Natural killer cell (primary cell): ENCODE data around the gene DOCK9. TPM values are rescaled to one million over a fixed set of nuclear protein-coding genes. Genes with fewer than 3 reads are reported as not detected.

ENCODE experiments used
- ATAC-seq, 3 donors: fragments of 150-1000 bp in 2 of 3; fragments of 200-7000 bp in 1 of 3; cut with Tn5 transposase; 1 replicate in 1 of 3; 2 replicates in 2 of 3; pipeline ENCODE4 v1.10.0; 2021; ENCODE audit warnings: mild to moderate bottlenecking in 2 of 3, moderate library complexity in 2 of 3
- DNase-seq, 2 donors: peaks; one replicate each; pipeline versions ENCODE4 v3.0.0 to v3.0.0-alpha.2; 2013 to 2021; ENCODE audit warnings: mixed read lengths in 1 of 2
- H3K27ac ChIP-seq: one replicate; pipeline ENCODE4 v1.5.1; 2013; ENCODE audit warnings: mild to moderate bottlenecking, low read length
- H3K27me3 ChIP-seq: one replicate; pipeline ENCODE4 v1.6.1; 2013; ENCODE audit warnings: low read length; ENCODE audit not compliant: control insufficient read depth, insufficient read depth
- H3K36me3 ChIP-seq: one replicate; pipeline ENCODE4 v1.6.1; 2013; ENCODE audit warnings: low read length; ENCODE audit not compliant: control insufficient read depth, insufficient read depth
- H3K4me1 ChIP-seq: one replicate; pipeline ENCODE4 v1.6.1; 2013; ENCODE audit warnings: low read length; ENCODE audit not compliant: control insufficient read depth, insufficient read depth
- H3K4me3 ChIP-seq: one replicate; pipeline ENCODE4 v1.5.1; 2013; ENCODE audit warnings: low read length
- H3K9me3 ChIP-seq: one replicate; pipeline ENCODE4 v1.6.1; 2013; ENCODE audit warnings: low read length; ENCODE audit not compliant: control insufficient read depth, insufficient read depth
- H3K27ac Mint-ChIP-seq, 2 donors: one replicate each; pipeline ENCODE4 v1.8.0; 2022; ENCODE audit warnings: mild to moderate bottlenecking in 2 of 2, mixed read lengths in 2 of 2, moderate library complexity in 1 of 2
- H3K27me3 Mint-ChIP-seq, 2 donors: one replicate each; pipeline ENCODE4 v1.8.0; 2022; ENCODE audit warnings: low read depth in 2 of 2, mixed read lengths in 2 of 2
- H3K36me3 Mint-ChIP-seq: one replicate; pipeline ENCODE4 v1.8.0; 2022; ENCODE audit warnings: mixed read lengths
- H3K4me1 Mint-ChIP-seq, 2 donors: one replicate each; pipeline ENCODE4 v1.8.0; 2022; ENCODE audit warnings: mixed read lengths in 2 of 2
- H3K4me3 Mint-ChIP-seq: one replicate; pipeline ENCODE4 v1.8.0; 2022; ENCODE audit warnings: mild to moderate bottlenecking, moderate library complexity, mixed read lengths
- H3K9me3 Mint-ChIP-seq, 2 donors: one replicate each; pipeline ENCODE4 v1.8.0; 2022; ENCODE audit warnings: mixed read lengths in 2 of 2
- WGBS: methylation state at CpG from one replicate; pipeline ENCODE4 v1.1.7; 2013; ENCODE audit warnings: missing lambda C conversion rate; ENCODE audit not compliant: insufficient coverage; 5-methylcytosine and 5-hydroxymethylcytosine counted together
- intact Hi-C: fragments of 100-400 bp; cut with micrococcal nuclease; formaldehyde crosslinking; loops from one replicate; pipeline ENCODE4 v1.14.2; 2022
- total RNA-seq, 4 donors: library from RNA; stranded (reverse); fragments of 120-200 nt in 1 of 4; gene quantifications; one replicate each; pipeline versions ENCODE4 v1.2.3 to v1.2.4, GENCODE V29; 2013 to 2022
- TF ChIP-seq, protein P1 (sequence below): fragments of 200-600 bp; IDR thresholded peaks from one replicate; pipeline ENCODE4 v1.8.0; 2022; ENCODE audit warnings: antibody characterized with exemption

The DOCK9 gene
- total RNA-seq, 3 donors from 2014 or later (not counting 1 experiment from before 2014, with no cell fraction given), result 31.5 to 42.5 (median 40.9) TPM

DNA sequence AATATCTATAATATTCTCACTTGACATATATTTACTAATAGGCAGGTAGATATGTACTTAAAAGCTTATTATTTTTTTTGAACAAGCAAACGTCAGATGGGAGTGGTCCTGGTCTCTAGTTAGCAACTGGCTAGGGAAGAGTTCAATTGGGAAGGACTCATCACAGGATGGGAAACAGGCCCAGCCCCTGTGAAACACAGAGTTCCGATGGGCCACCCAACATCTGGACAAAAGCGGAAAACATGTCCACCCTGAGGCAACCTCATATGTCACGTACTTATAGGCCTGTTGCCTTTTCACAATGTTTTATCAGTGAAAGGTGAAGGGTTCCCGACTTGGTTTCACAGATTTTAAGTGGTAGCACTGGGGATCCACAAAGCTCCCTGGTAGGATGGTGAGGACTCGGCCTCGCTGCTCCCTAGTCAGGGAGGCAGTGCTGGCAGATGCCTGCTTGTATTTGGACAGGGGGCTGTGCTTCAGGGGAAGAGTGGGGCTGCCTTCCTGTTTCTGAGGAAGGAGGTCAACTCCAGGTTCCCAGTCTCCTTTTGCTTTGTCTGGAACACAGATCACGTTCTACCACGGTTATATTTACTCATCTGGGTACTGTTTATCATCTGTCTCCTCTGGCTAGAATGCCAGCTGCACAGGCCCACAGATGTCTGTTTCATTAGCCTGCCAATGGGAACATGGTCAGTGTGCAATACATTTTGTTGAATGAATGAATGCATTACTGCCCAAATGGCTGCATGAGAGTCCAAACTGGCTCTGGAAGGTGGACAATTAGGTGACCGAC, 176.0 kb downstream of the DOCK9 start:
- intact Hi-C loops, result no loop called here
- no peak overlapping the region for H3K4me3 Mint-ChIP-seq
- no peaks in the 10 kb centered on the region for H3K4me1 Mint-ChIP-seq
- WGBS, result 96% methylated on average over 10 of the region's 10 CpGs
- H3K9me3 Mint-ChIP-seq, result no peaks in the 10 kb centered on the region
- no peak overlapping the region for H3K4me3 ChIP-seq
- no peak overlapping the region for H3K27ac Mint-ChIP-seq
- no peaks in the 10 kb centered on the region for H3K4me1 ChIP-seq
- no peaks in the 10 kb centered on the region for H3K27me3 Mint-ChIP-seq
- H3K27ac ChIP-seq, result no peak overlapping the region
- no peak for ATAC-seq
- peaks cover 21% of the 10 kb centered on the region for H3K36me3 Mint-ChIP-seq
- DNase-seq, result no peak
- TF ChIP-seq, protein P1, sequence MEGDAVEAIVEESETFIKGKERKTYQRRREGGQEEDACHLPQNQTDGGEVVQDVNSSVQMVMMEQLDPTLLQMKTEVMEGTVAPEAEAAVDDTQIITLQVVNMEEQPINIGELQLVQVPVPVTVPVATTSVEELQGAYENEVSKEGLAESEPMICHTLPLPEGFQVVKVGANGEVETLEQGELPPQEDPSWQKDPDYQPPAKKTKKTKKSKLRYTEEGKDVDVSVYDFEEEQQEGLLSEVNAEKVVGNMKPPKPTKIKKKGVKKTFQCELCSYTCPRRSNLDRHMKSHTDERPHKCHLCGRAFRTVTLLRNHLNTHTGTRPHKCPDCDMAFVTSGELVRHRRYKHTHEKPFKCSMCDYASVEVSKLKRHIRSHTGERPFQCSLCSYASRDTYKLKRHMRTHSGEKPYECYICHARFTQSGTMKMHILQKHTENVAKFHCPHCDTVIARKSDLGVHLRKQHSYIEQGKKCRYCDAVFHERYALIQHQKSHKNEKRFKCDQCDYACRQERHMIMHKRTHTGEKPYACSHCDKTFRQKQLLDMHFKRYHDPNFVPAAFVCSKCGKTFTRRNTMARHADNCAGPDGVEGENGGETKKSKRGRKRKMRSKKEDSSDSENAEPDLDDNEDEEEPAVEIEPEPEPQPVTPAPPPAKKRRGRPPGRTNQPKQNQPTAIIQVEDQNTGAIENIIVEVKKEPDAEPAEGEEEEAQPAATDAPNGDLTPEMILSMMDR, result no peak
- no peaks in the 10 kb centered on the region for H3K9me3 ChIP-seq
- peaks cover 32% of the 10 kb centered on the region for H3K36me3 ChIP-seq
- no peaks in the 10 kb centered on the region for H3K27me3 ChIP-seq

DNA sequence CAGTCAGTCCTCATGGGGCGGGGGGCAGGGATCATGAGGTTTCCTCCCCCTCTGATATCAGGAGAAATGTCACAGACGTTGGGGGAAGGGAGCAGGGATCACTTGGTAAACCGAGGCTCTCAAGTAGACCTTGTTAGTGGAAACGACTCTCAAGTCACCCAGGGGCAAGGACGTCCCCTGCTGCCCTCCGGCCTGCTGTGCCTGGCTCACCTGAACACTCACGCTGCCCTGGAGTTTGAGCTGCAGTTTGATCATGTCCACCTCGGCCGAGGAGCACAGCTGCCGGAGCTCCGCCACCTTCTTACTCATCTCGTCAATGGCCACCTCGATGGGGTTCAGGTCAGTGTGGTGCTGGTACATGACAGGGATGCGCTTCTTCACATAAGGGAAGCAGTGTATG, 177.8 kb downstream of the DOCK9 start:
- WGBS, result 95% methylated on average over 14 of the region's 14 CpGs
- ATAC-seq (no peak), DNase-seq (no peak)
- no peaks in the 10 kb centered on the region for H3K27me3 Mint-ChIP-seq
- TF ChIP-seq, protein P1, result no peak
- H3K4me3 Mint-ChIP-seq, result no peak overlapping the region
- Histone ChIP-seq H3K4me3 (no peak overlapping the region), H3K27ac (no peak overlapping the region), H3K36me3 (peaks cover 36% of the 10 kb centered on the region), H3K27me3 (no peaks in the 10 kb centered on the region), H3K4me1 (no peaks in the 10 kb centered on the region), H3K9me3 (no peaks in the 10 kb centered on the region)
- H3K27ac Mint-ChIP-seq, result no peak overlapping the region
- no peaks in the 10 kb centered on the region for H3K4me1 Mint-ChIP-seq
- peaks cover 21% of the 10 kb centered on the region for H3K36me3 Mint-ChIP-seq
- intact Hi-C loops, result no loop called here
- H3K9me3 Mint-ChIP-seq, result no peaks in the 10 kb centered on the region

DNA sequence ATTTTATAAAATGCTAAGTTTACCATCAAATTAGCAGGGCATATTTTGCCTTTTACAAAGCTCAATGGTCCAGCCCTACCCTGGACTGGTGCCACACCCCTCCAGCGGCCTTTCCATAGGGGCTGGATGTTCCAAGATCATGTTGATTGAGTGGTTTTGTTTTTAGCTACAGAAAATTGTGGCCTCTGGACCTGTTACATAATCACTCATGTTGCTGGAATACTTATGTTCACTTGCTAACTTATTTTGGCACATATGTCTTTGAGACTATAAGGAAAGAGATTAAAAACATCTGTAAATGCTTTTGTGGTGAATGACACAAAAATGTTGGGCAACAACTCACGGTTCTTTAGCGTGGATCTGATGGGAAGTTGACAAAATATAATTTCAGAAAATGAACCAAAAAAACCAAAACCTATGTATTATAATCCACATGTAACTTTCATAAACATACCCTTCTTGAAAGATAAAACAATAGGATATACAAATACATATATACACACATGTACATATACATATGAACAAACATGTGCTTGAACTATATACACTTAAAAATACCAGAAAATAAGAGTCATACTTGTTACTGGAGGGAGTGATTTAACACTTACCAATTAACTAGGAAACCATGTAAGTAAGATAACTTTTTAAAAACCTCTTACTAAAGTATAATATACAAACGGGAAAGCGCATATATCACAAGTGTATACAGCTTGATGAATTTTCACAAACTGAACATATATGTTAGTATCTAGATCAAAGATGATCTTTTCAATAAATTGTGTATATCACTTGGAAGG, 178.8 kb downstream of the DOCK9 start:
- Mint-ChIP-seq H3K36me3 (peaks cover 27% of the 10 kb centered on the region), H3K4me1 (no peaks in the 10 kb centered on the region), H3K9me3 (no peaks in the 10 kb centered on the region), H3K27ac (no peak overlapping the region), H3K4me3 (no peak overlapping the region), H3K27me3 (no peaks in the 10 kb centered on the region)
- intact Hi-C loops, result no loop called here
- H3K4me3 ChIP-seq, result no peak overlapping the region
- ATAC-seq, result no peak
- no peak overlapping the region for H3K27ac ChIP-seq
- H3K36me3 ChIP-seq, result peaks cover 39% of the 10 kb centered on the region
- TF ChIP-seq, protein P1, result no peak
- DNase-seq, result no peak
- no peaks in the 10 kb centered on the region for H3K4me1 ChIP-seq
- H3K9me3 ChIP-seq, result no peaks in the 10 kb centered on the region
- WGBS, result 100% methylated on average over 1 of the region's 5 CpGs
- H3K27me3 ChIP-seq, result no peaks in the 10 kb centered on the region
